ENCODE measurements around the gene TPD52L1.

DNA sequence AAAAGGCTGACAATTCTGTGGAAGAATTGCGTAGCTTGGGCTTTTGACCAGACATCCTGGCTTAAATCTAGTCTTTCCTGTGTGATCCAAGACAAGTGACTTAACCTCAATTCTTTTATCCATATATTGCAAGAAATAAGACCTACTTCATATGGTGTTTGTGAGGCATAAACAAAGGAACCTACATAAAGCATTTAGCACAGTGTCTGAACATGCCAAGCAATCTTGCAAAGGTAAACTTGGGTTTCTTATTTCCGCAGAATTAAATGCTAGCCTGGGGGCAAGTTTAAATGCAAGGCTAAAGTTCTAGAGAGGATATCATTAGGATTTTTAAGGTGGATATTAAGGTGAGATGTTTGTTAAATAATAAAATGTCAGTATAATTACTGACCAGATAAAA, 100.3 kb downstream of the TPD52L1 start:
- no peak for TF ChIP-seq POLR2A (IDR thresholded peaks at IDR 0.05; ENCODE audit: low read depth, low read length)
- TF ChIP-seq, protein P1, sequence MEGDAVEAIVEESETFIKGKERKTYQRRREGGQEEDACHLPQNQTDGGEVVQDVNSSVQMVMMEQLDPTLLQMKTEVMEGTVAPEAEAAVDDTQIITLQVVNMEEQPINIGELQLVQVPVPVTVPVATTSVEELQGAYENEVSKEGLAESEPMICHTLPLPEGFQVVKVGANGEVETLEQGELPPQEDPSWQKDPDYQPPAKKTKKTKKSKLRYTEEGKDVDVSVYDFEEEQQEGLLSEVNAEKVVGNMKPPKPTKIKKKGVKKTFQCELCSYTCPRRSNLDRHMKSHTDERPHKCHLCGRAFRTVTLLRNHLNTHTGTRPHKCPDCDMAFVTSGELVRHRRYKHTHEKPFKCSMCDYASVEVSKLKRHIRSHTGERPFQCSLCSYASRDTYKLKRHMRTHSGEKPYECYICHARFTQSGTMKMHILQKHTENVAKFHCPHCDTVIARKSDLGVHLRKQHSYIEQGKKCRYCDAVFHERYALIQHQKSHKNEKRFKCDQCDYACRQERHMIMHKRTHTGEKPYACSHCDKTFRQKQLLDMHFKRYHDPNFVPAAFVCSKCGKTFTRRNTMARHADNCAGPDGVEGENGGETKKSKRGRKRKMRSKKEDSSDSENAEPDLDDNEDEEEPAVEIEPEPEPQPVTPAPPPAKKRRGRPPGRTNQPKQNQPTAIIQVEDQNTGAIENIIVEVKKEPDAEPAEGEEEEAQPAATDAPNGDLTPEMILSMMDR (IDR thresholded peaks at IDR 0.05; ENCODE audit: extremely low read depth in 1 of 2, insufficient read depth in 1 of 2, low read depth in 1 of 2, low read length in 2 of 2) = no peak

Measured in endothelial cell of umbilical vein (primary cell).